ENCODE data around the gene URGCP.

The URGCP gene

DNA sequence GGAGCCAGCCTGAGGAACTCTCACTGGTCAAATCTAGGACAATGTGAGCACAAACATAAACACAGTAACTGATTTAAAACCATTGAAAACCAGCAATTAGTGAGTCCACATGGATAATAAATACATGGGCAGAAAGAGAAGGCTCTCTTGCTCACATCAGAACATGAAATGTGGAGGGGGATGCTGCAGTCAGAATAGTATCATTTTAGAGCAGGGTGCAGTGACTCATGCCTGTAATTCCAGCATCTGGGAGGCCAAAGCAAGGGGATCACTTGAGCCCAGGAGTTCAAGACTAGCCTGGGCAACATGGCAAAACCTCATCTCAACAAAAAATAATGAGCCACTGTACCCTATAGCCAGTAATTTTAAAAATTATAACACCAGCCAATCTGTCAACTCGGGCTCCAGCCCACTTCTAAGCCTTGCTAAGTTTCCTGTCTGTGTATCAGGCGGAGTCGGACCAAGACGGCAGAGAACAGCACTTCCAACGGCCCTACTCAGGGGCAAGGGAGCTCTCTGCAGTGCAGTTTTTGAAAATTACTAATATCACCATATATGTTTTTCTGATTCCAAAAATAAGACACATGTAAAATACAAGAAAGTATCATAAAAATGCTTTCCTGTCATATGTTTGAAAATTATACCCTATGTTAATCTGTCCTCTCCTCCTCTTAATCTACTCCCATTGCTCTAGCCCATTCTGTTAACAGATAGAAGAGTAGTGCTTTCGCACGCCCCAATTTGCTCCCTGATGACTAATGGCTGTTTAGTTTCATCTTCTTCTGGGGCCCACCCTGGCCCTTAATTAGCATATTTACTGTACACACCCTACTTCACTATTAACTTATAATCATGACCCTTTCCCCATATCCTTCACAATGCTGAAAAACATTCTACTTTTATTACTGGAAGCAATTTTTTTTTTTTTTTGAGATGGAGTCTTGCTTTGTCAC lies 17.1 kb downstream of the URGCP start:
- DNase-seq (no peak), ATAC-seq (ENCODE audit: insufficient read depth, low read depth) (no peak)
- Histone ChIP-seq H4K20me1 (ENCODE audit: insufficient read depth, low read length) (peaks cover 27% of the 10 kb centered on the region; the same call in 1 of the 2 replicates), H3K36me3 (ENCODE audit: insufficient read depth, low read length) (peaks cover 20% of the 10 kb centered on the region), H3K4me2 (ENCODE audit: insufficient read depth, low read length) (no peak overlapping the region), H3K9me3 (ENCODE audit: insufficient read depth, low read length, severe bottlenecking) (no peaks in the 10 kb centered on the region), H2AFZ (ENCODE audit: low read depth, low read length) (no peak overlapping the region), H3K27me3 (ENCODE audit: insufficient read depth, low read length, poor library complexity) (no peaks in the 10 kb centered on the region), H3K4me3 (ENCODE audit: low read depth in 1 of 2, low read length in 2 of 2) (no peak overlapping the region), H3K27ac (ENCODE audit: low read length) (no peak overlapping the region), H3K79me2 (ENCODE audit: insufficient read depth, low read length) (peaks cover 63% of the 10 kb centered on the region), H3K4me1 (ENCODE audit: insufficient read depth, low read length) (no peaks in the 10 kb centered on the region), H3K9ac (ENCODE audit: low read depth, low read length) (no peak overlapping the region)
- TF ChIP-seq, protein P1, sequence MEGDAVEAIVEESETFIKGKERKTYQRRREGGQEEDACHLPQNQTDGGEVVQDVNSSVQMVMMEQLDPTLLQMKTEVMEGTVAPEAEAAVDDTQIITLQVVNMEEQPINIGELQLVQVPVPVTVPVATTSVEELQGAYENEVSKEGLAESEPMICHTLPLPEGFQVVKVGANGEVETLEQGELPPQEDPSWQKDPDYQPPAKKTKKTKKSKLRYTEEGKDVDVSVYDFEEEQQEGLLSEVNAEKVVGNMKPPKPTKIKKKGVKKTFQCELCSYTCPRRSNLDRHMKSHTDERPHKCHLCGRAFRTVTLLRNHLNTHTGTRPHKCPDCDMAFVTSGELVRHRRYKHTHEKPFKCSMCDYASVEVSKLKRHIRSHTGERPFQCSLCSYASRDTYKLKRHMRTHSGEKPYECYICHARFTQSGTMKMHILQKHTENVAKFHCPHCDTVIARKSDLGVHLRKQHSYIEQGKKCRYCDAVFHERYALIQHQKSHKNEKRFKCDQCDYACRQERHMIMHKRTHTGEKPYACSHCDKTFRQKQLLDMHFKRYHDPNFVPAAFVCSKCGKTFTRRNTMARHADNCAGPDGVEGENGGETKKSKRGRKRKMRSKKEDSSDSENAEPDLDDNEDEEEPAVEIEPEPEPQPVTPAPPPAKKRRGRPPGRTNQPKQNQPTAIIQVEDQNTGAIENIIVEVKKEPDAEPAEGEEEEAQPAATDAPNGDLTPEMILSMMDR (IDR thresholded peaks at IDR 0.05; ENCODE audit: borderline replicate concordance, extremely low read depth, low read length, poor library complexity, severe bottlenecking) = no peak
- no peak for TF ChIP-seq EZH2 (IDR thresholded peaks at IDR 0.05; ENCODE audit: borderline replicate concordance, low read depth, low read length, severe bottlenecking)

DNA sequence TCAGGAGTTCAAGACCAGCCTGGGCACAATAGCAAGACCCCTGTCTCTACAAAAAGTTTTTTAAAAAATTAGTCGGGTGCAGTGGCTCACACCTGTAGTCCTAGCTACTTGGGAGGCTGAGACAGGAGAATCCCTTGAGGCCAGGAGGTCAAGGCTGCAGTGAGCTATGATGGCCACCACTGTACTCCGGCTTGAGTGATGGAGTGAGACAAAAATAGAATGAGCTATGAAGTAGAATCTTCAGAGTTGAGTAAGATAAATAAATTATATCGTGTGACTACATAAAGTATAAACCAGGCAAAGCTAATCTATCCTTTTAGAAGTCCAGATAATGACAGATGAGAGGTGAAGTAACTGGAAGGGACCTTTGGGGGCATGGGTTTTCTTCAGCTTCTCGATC lies 21.8 kb downstream of the URGCP start:
- Histone ChIP-seq H3K27me3 (ENCODE audit: insufficient read depth, low read length, poor library complexity) (no peaks in the 10 kb centered on the region), H3K9me3 (ENCODE audit: insufficient read depth, low read length, severe bottlenecking) (no peaks in the 10 kb centered on the region), H3K9ac (ENCODE audit: low read depth, low read length) (no peak overlapping the region), H3K4me3 (ENCODE audit: low read depth in 1 of 2, low read length in 2 of 2) (no peak overlapping the region), H3K79me2 (ENCODE audit: insufficient read depth, low read length) (peaks cover 22% of the 10 kb centered on the region; the same call in 1 of the 2 replicates), H3K27ac (ENCODE audit: low read length) (no peak overlapping the region), H3K36me3 (ENCODE audit: insufficient read depth, low read length) (peaks cover 51% of the 10 kb centered on the region), H2AFZ (ENCODE audit: low read depth, low read length) (no peak overlapping the region), H3K4me2 (ENCODE audit: insufficient read depth, low read length) (no peak overlapping the region), H3K4me1 (ENCODE audit: insufficient read depth, low read length) (no peaks in the 10 kb centered on the region), H4K20me1 (ENCODE audit: insufficient read depth, low read length) (peaks cover 9% of the 10 kb centered on the region; the same call in 1 of the 2 replicates)
- DNase-seq (no peak), ATAC-seq (ENCODE audit: insufficient read depth, low read depth) (no peak)
- TF ChIP-seq EZH2 (IDR thresholded peaks at IDR 0.05; ENCODE audit: borderline replicate concordance, low read depth, low read length, severe bottlenecking) = no peak
- TF ChIP-seq, protein P1 (IDR thresholded peaks at IDR 0.05; ENCODE audit: borderline replicate concordance, extremely low read depth, low read length, poor library complexity, severe bottlenecking) = no peak

- H3K4me2 ChIP-seq (ENCODE audit: insufficient read depth, low read length) = no peak overlapping the region
- H4K20me1 ChIP-seq (ENCODE audit: insufficient read depth, low read length) = peaks cover 8% of the 10 kb centered on the region; the same call in 1 of the 2 replicates
- no peak overlapping the region for H3K9ac ChIP-seq (ENCODE audit: low read depth, low read length)
- TF ChIP-seq, protein P1 (IDR thresholded peaks at IDR 0.05; ENCODE audit: borderline replicate concordance, extremely low read depth, low read length, poor library complexity, severe bottlenecking) = no peak
- TF ChIP-seq EZH2 (IDR thresholded peaks at IDR 0.05; ENCODE audit: borderline replicate concordance, low read depth, low read length, severe bottlenecking) = no peak
- H3K4me3 ChIP-seq (ENCODE audit: low read depth in 1 of 2, low read length in 2 of 2) = no peak overlapping the region
- H3K9me3 ChIP-seq (ENCODE audit: insufficient read depth, low read length, severe bottlenecking) = no peaks in the 10 kb centered on the region
- peaks cover 18% of the 10 kb centered on the region; the same call in 1 of the 2 replicates for H3K79me2 ChIP-seq (ENCODE audit: insufficient read depth, low read length)
- no peak overlapping the region for H2AFZ ChIP-seq (ENCODE audit: low read depth, low read length)
- ATAC-seq (ENCODE audit: insufficient read depth, low read depth) = no peak
- no peaks in the 10 kb centered on the region for H3K4me1 ChIP-seq (ENCODE audit: insufficient read depth, low read length)
- H3K27ac ChIP-seq (ENCODE audit: low read length) = no peak overlapping the region
- H3K36me3 ChIP-seq (ENCODE audit: insufficient read depth, low read length) = peaks cover 55% of the 10 kb centered on the region
- no peaks in the 10 kb centered on the region for H3K27me3 ChIP-seq (ENCODE audit: insufficient read depth, low read length, poor library complexity)
- DNase-seq = no peak
Measured at GRCh38 chr7:43884209-43884608, 22.2 kb downstream of the URGCP start.
